SHP77 (cell line): Measurements from ENCODE around the gene SLC9A8.
A peak's percentile ranks its signal among the peaks of the same experiment; 100 is the strongest.

Experiments
- DNase-seq, 2 experiments: peaks; one replicate each; lab custom pipeline; 2025; lab: John Stamatoyannopoulos, UW

SLC9A8 gene

GRCh38 chr20:49813305-49813974 is 812 bp downstream of the SLC9A8 start:
- DNase-seq: no peak

- DNase-seq: no peak
These were observed 1.5 kb downstream of the SLC9A8 start for GRCh38 chr20:49814057-49814694.

- no peak for DNase-seq
These were observed 6.2 kb downstream of the SLC9A8 start for GRCh38 chr20:49818816-49819215.

GRCh38 chr20:49819702-49820101 is 7.1 kb downstream of the SLC9A8 start:
- DNase-seq: no peak

GRCh38 chr20:49821381-49821780 is 8.8 kb downstream of the SLC9A8 start:
- no peak for DNase-seq

- DNase-seq: no peak
These were observed 9.3 kb downstream of the SLC9A8 start for GRCh38 chr20:49821870-49822331.

GRCh38 chr20:49823152-49823847 is 10.7 kb downstream of the SLC9A8 start:
- DNase-seq: no peak

GRCh38 chr20:49824206-49824605 is 11.6 kb downstream of the SLC9A8 start:
- DNase-seq: no peak

GRCh38 chr20:49825521-49826033 is 12.9 kb downstream of the SLC9A8 start:
- peak; percentile 65 to 72 for DNase-seq

GRCh38 chr20:49831022-49831769 is 18.6 kb downstream of the SLC9A8 start:
- DNase-seq: no peak

- no peak for DNase-seq
These were observed 19.4 kb downstream of the SLC9A8 start for GRCh38 chr20:49831770-49832631.

- no peak for DNase-seq
These were observed 20.2 kb downstream of the SLC9A8 start for GRCh38 chr20:49832632-49833327.

- DNase-seq: no peak
These were observed 20.9 kb downstream of the SLC9A8 start for GRCh38 chr20:49833483-49833882.

- DNase-seq: no peak
These were observed 22.4 kb downstream of the SLC9A8 start for GRCh38 chr20:49835031-49835430.

- DNase-seq: no peak
These were observed 25.9 kb downstream of the SLC9A8 start for GRCh38 chr20:49838546-49838945.

GRCh38 chr20:49843139-49843538 is 30.5 kb downstream of the SLC9A8 start:
- DNase-seq: no peak

- no peak for DNase-seq
These were observed 31.2 kb downstream of the SLC9A8 start for GRCh38 chr20:49843770-49844380.

GRCh38 chr20:49845060-49845459 is 32.4 kb downstream of the SLC9A8 start:
- no peak for DNase-seq

- peak; percentile 53 to 61 for DNase-seq
These were observed 33.7 kb downstream of the SLC9A8 start for GRCh38 chr20:49846206-49846807.
